A549 treated with AZD9567 at 1 μM for 4 hours (cell line): ENCODE measurements around the gene UBA52. TPM values are rescaled to one million over a fixed set of nuclear protein-coding genes. Genes with fewer than 3 reads are reported as not detected.

Experiments
- total RNA-seq: library from RNA; stranded (reverse); fragments of 200-300 nt; extraction: Qiagen RNA extraction; gene quantifications from 5 replicates; pipeline ENCODE4 v1.2.3, GENCODE V29; 2022; ENCODE audit not compliant: insufficient read depth

The UBA52 gene
- 1,038 to 1,235 TPM (median 1,207 TPM) in 5 replicates for total RNA-seq

DNA sequence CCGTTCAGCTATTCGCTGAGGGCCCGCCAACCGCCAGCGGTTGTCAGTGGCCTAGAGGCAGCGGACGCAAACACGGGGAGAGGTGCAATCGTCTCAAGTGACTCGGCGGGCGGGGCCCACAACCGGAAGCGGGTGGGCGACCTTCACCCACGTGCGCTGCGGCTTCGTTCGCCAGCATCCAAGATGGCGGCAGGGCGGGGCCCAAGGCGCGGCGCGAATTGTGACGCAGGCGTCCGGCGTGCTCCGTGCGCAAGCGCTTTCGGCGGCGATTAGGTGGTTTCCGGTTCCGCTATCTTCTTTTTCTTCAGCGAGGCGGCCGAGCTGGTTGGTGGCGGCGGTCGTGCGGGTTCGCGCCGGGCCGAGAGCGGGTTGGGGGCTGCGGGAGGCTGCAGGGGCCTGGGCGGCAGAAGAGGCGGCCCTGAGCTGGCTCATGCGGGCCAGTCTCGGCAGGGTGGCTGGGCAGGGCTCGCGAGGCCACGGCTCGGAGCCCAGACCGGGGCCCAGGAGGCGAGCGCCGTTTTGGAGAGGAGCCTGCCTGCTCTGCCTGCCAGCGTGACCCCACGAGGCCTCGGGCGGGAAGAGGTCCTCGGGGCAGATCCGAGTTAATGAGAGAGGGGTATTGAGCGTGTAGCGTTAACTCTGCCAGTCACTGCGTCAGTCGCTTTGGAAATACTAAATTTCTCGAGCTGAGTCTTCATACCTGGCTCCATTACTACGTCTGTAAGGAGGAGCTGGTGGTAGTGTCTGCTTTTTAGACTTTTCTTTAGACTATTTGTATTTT is at the start of gene UBA52:
UBA52 (plus strand) TSS at position 294 of the 781 bp plus-strand sequence. CDS start 1,444 bp downstream, outside the sequence.

DNA sequence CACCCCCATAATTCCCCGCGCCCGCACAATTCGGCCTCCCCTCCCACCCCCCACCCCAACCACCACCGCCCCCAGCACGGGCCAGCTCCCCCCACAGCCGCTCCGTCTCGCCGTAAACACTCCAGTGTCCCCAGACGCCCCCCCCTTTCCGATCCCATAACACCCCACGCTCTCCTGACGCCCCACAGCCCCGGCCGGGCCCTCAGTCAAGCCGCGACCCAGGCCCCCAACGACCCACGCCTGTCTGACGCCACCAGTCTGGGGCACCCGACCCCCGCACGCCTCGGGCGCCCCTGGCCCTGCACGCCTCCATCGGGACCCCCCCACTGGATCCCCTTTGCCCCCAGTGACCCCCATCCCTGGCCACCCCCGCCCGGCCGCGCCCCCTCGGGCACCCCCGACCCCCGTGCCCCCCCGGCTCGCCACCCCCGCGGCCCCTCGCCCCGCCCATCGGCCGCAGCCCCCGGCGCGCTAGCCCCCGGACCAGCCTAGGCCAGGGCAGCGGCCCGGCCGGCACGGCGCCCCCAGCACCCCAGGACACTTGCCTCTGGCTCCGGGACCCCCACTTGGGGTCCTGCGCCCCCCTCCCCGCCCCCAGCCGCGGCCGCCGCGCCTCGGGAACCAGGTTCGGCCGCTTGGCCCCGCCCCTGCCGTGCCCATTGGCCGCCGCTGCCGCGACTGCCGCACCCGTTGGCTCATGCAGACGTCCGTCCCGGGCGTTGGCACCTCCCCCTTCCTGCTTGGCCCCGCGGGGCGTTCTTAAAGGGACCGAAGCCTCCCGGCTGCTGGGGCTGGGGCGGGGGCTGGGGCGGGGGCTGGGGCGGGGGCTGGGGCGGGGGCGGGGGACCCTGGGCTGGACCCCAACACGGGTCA is 28.5 kb upstream of the UBA52 start, which contains the start of gene FKBP8:
FKBP8 (minus strand) TSS at position 633 of the 873 bp plus-strand sequence. CDS start 1,603 bp downstream, outside the sequence.

DNA sequence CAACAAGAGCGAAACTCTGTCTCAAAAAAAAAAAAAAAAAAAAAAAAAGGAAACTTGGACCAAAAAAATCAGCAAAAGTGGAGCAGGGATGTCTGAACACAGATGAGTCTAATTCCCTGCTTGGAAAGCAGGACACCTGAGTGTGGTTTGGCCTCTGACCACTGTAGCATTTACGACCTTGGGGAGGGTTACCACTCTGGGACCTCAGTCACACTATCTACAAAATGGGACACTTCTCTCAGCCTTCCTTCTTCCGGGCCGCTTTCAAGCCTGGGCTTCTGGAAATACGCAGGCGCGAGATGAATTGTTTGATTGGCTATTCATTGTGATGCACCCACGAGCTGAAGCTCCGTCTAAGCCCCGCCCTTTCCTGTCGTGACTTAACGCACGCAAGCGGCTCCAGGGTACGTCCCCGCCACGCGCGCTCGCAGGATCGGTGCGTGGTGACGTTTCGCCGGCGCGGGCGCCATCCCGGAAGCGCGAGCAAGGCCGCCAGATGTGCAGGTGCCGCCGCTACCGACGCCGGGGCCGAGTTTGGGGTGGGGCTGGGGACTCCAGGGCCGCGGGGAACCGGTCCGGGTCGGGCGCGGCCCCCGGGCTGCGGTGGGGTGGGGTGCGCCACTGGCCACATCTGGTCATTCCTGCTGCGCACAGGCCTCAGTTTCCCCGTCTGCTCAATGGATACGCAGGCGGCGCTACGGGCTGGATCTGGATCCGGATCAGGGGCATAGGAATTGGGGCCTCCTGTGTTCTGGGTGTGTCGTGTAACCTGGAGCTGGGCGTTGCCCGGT is 14.1 kb upstream of the UBA52 start, which contains the start of gene KXD1:
KXD1 (plus strand) TSS at position 460 of the 791 bp plus-strand sequence. CDS start 4,187 bp downstream, outside the sequence.

DNA sequence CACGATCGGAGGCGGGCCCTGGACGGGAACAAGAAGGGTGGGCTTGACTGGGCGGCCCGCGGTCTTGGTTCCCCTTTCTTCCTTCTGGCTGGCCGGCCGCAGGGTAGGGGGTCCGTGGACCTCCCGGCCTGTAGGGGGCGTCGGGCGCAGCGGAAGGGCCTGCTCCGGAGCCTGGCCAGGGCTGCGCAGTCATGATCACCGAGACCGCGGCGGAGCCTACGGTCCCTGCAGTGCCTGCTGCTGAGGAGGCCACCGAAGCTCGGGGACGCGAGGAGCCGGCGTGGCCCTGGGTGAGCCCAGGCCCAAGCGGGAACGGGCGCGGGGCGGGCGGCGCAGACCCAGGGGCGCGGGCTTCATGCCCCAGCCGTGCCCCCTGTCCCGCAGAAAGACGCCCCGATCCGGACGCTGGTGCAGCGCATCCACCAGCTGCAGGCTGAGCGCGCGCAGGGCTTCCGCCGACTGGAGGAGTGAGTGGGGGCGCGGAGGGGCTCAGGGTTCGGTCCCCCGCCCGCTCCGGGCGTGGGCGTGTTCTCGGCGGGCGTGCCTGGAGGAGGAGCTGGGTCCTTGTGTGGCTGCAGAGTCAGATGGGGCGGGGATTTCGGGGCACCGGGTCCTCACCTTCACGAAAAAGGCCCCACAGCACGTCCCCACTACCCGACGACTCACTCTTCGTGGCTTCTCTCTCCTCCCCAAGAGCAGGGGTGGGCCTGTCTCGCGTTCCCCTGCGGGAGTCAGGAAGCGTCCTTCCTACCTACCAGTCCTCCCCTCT is 17.1 kb downstream of the UBA52 start, which contains the start of gene REX1BD:
REX1BD (plus strand) TSS at position 188 of the 769 bp plus-strand sequence; CDS start at position 192, 4 bp downstream.

DNA sequence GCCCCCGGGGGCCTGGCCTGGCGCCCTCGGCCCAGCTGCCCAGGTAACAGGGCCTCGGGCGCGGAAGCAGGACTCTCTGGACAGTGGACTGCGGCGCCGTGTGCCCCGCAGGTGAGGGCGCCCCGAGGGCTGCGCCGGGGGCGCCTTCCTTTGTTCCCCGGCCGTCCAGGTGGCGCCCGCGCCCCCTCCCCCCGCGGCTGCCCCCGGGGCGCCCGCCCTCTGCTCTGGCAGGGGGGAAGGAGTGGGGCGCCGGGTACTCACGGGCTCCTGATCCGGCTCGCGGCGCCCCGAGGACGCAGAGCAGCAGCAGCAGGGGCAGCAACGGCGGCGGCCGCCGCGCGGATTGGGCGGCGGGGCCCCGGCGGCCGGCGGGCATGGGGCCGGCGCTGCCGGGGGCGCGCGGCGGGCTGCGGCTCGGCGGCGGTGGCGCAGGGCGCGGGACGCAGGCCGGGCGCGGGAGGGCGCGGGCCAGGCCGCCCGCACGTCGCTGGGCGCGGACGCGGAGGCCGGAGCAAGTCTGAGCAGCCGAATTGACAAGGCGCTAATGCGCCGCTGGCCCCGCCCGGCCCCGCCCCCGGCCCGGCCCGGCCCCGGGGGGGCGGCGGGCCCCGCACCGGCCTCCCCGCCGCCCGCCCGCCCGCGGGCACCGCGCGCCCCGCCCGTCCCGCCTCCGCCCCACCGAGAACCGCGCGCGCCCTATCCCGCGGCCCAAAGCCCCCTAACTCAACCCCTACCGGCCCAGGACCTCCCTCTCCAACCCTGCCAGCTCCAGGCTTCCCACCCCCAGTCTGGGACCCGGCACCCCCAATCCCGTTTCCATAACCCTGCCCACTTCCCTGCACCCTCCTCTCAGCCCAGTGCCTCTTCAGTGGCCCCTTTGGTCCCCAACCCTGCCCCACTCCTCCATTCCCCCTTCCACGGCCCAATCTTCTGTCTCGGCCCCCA is 34.9 kb downstream of the UBA52 start, which contains the start of gene CRLF1:
CRLF1 (minus strand) TSS at position 519 of the 945 bp plus-strand sequence; CDS start at position 376, 143 bp downstream.

DNA sequence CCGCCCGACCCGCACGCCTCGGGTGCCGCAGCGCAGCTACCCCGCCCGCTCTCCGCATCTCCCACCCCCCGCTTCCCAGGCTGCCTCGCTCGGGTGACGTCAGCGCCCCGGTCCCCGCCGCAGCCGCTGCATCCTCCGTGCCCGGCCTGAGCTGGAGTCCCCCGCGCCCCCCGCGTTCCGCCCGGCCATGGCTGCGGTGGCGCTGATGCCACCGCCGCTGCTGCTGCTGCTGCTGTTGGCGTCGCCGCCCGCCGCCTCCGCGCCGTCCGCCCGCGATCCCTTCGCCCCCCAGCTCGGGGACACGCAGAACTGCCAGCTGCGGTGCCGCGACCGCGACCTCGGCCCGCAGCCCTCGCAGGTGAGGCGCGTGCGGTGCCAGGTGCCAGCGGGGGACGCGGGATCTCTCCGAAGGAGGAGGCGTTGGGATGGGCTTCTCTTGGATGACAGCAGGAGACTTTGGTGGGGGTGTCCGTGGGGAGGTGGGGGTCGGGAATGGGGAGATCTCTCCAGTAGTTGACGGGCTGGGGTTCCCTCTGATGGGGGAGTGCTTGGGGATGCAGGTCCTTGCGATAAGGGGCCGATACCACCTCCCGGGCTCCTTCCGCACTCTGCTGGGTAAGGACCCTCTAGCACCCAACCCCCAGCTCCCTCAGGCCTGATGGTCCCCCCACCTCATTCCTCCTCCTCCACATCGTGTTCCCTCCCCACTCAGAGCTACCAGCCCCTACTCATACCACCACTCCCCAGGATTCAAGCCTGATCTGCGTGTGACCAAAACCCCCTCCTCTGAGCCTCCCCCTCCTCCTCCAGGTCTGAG is 41.3 kb downstream of the UBA52 start, which contains the start of gene TMEM59L:
TMEM59L (plus strand) TSS at position 99 of the 817 bp plus-strand sequence; CDS start at position 188, 89 bp downstream.

Other genes with a start within 250 kb of the UBA52 start
- 195 to 241 TPM (median 232 TPM) in 5 replicates for gene LSM4, start 248.8 kb upstream of the UBA52 start, total RNA-seq
- 1.6 to 2.9 TPM (median 1.9 TPM) in 5 replicates for gene PGPEP1, start 231.3 kb upstream of the UBA52 start, total RNA-seq
- gene GDF15, start 185.7 kb upstream of the UBA52 start, total RNA-seq: 17.5 to 29.7 TPM (median 21.4 TPM) in 5 replicates
- gene LRRC25, start 174.2 kb upstream of the UBA52 start, total RNA-seq: 0.03 TPM in 1 of 5 replicates, not detected in the others
- gene SSBP4, start 152.5 kb upstream of the UBA52 start, total RNA-seq: 46.0 to 50.4 TPM (median 49.2 TPM) in 5 replicates
- 26.9 to 45.1 TPM (median 44.5 TPM) in 5 replicates for gene ISYNA1, start 133.7 kb upstream of the UBA52 start, total RNA-seq
- 3.5 to 5.9 TPM (median 5.2 TPM) in 5 replicates for gene ELL, start 49.8 kb upstream of the UBA52 start, total RNA-seq
- 110 to 150 TPM (median 146 TPM) in 5 replicates for gene FKBP8, start 28.3 kb upstream of the UBA52 start, total RNA-seq
- 89.9 to 108 TPM (median 98.8 TPM) in 5 replicates for gene KXD1, start 14.0 kb upstream of the UBA52 start, total RNA-seq
- 20.8 to 63.5 TPM (median 56.7 TPM) in 5 replicates for gene REX1BD, start 16.9 kb downstream of the UBA52 start, total RNA-seq
- 1.9 to 7.8 TPM (median 7.0 TPM) in 5 replicates for gene CRLF1, start 34.9 kb downstream of the UBA52 start, total RNA-seq
- 5.7 to 15.3 TPM (median 5.8 TPM) in 5 replicates for gene TMEM59L, start 41.0 kb downstream of the UBA52 start, total RNA-seq
- gene KLHL26, start 65.2 kb downstream of the UBA52 start, total RNA-seq: 3.6 to 4.6 TPM (median 4.0 TPM) in 5 replicates
- 3.4 to 4.9 TPM (median 4.4 TPM) in 5 replicates for gene CRTC1, start 111.8 kb downstream of the UBA52 start, total RNA-seq
- gene COMP, start 219.4 kb downstream of the UBA52 start, total RNA-seq: 0.11 to 0.15 TPM (median 0.13 TPM) in 4 of 5 replicates, not detected in the other